Epithelial cell of esophagus (primary cell): ENCODE data around the gene GLP2R.

Experiments
- DNase-seq: peaks from one replicate; pipeline ENCODE4 v3.0.0; 2010; ENCODE audit warnings: low read depth
- H3K4me3 ChIP-seq: 2 replicates; pipeline ENCODE4 v1.5.1; 2011; ENCODE audit warnings: mild to moderate bottlenecking, low read length, control low read depth
- TF ChIP-seq, protein P1 (sequence below): IDR thresholded peaks from 2 replicates; pipeline ENCODE4 v1.5.1; 2011; ENCODE audit warnings: low read depth, mild to moderate bottlenecking, low read length, control low read depth, inconsistent platforms; ENCODE audit not compliant: insufficient read depth; ENCODE audit errors: missing control alignments

Gene GLP2R

DNA sequence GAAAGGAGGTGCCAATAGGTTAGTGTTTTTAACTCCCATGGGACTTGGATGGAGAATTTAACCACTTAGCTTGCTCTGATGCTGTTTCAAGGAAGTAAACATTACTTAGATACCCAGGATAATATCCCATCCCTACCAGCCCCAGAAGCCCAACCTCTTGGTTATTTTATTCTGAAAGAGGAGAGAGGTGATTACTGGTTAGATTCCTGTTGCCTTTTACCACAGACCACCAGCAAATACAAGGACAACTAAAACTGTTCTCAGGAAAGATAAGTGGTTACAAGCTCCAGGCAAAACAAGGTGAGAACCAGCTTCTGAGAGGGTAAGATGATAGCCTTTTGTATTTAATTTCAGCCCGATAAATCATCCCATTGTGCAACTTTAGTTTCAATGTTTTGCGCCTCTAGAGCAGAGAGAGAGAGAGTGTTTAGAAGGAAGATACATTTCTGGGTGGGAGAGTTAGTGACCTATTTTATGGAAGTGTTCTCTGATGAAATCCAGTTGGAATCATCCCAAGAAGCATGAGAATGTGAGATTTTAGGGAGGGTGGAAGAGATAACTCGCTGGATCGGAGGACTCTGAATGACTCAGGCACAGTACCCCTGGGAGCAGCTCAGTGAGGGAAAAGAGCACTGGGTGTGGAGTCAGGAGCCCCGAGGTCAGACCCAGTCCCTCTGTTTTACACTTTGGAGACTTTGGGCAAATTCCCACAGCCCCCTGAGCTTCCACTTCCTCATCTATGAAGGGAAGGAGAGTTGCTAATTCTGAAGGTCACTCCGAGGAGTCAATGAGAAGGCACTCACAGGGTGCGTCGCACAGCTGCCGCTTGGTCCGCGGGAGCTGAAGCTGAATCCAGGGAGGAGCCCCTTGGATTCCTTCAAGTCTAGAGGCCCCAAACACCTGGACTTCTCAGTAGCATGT is 12.1 kb downstream of the GLP2R start:
- H3K4me3 ChIP-seq: no peak overlapping the region
- TF ChIP-seq, protein P1, sequence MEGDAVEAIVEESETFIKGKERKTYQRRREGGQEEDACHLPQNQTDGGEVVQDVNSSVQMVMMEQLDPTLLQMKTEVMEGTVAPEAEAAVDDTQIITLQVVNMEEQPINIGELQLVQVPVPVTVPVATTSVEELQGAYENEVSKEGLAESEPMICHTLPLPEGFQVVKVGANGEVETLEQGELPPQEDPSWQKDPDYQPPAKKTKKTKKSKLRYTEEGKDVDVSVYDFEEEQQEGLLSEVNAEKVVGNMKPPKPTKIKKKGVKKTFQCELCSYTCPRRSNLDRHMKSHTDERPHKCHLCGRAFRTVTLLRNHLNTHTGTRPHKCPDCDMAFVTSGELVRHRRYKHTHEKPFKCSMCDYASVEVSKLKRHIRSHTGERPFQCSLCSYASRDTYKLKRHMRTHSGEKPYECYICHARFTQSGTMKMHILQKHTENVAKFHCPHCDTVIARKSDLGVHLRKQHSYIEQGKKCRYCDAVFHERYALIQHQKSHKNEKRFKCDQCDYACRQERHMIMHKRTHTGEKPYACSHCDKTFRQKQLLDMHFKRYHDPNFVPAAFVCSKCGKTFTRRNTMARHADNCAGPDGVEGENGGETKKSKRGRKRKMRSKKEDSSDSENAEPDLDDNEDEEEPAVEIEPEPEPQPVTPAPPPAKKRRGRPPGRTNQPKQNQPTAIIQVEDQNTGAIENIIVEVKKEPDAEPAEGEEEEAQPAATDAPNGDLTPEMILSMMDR: no peak
- peak; percentile 41 for DNase-seq

DNA sequence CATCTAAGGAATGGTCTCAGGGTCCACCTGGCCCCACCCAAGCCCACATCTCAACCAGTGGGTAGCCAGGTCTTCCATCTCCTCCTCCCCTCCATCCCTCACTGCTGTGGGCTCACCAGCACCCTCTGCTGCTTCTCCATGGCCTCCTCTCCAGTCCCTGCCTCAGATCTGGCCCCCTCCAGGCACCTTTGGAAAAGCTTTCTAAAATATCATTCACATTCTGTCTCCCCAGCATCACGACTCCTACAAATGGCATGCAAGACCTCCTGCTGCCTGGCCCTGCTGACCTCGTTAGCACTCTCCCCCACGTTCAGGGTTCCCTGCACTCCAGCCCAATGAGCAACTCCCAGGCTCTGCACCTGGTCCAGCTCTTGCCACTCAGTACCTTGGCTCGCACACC is 13.7 kb downstream of the GLP2R start:
- DNase-seq: no peak
- H3K4me3 ChIP-seq: no peak overlapping the region
- TF ChIP-seq, protein P1: no peak

DNA sequence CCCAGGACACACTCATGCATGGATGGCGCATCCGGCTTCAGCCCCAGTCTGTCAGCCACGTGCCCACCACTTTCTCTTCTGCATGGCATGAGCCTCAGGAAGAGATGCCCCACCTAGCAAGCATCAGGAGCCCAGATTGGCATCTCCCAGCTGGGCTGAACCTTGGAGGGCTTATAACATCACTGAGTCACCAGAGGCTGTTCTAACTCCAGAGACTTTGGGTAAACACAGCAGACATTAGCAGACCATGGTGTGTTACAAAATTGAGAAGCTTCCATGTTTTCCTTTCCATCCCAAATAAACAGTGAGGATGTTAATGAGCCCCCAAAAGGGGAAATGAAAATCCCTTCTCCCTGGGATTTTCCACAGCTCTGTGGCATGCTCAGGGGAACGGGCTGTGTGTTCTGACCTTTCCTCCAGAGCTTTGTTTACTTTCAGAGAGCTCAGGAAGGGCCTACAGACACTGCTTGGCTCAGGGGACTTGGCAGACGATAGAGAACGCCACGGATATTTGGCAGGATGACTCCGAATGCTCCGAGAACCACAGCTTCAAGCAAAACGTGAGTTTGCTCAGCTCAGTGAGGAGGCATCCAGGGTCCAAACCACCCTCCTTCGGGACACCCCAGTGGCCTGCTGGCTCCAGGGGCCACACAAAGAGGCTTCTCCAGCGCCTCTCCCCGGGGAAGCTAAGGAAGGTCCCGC is 16.5 kb downstream of the GLP2R start:
- TF ChIP-seq, protein P1: no peak

DNA sequence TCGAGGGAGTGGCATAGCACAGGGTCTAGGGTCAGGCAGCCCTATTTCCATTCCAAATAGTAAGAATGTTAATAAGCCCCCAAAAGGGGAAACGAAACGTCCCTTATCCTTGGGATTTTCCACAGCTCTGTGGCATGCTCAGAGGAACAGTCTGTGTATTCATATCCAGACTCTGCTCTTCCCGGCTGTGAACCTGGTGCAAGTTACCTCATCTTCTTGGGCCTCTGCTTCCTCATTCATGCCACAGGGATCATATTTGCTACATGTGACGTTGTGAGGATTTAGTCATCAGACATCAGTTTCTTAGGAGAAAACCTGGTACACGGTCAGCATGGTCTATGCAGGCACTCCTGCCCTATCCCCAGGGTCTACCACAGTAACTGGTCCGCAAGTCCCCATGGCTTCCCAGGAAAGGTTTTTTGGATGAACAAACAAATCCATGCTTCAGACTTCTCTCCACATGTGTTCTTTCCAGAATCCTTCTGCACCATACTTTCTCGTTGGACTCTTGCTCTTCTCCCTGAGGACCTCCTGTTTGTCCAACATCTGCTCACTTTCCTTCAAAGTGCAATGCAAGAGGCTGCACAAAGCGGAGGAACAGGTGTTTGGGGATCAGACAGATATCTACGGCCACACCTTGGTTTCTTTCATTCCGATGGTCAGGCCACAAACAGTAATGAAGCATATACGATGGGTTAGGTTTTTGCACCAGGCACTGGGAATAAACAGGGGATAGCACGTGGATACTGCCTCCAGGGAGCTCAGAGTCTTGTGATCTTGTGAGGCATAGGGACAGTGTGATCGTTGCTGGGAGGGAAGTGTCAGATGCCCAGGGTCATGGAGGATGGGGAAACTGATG is 17.7 kb downstream of the GLP2R start:
- H3K4me3 ChIP-seq: no peak overlapping the region
- TF ChIP-seq, protein P1: no peak
- DNase-seq: peak; percentile 19

More for the DNA sequence above, 16.5 kb downstream of the GLP2R start:
- no peak for DNase-seq
- no peak overlapping the region for H3K4me3 ChIP-seq

DNA sequence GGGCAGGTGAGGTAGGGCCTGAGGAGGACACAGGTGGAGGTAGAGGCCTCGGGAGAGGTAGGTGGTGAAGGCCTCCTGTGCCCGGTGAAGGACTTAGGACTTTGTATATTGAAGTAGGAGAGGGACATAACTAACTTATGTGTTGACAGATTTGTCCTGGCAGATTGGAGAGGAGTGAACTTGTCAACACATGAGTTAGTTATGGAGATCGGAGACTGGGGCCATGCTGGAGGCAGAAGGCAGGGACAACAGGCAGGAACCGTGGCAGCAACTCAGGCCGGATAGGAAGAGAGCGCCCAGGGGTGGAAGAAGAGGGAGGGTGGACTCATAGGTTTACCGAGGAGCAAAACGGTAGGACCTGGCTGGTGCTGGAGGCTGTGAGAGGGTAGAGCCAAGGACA is 18.4 kb downstream of the GLP2R start:
- TF ChIP-seq, protein P1: no peak
- no peak for DNase-seq
- H3K4me3 ChIP-seq: no peak overlapping the region

DNA sequence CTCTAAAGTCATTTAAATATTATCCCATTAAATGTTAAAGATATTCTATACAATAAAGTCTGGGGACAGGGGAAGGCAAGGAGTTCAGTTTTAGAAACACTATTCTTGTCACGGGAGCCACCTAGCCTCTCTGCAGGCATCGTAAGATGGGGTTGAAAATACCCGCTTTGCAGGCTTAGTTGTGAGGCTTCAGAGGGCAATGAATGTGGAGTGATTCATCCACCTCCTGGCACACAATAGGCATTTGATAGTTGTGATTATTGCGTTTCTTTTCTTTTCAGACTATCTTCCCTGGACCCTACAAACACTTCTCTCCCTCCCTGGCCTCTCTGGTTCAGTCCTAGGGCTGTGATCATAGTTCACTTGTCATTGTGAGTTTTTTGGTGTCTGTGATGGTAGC is 19.6 kb downstream of the GLP2R start:
- no peak overlapping the region for H3K4me3 ChIP-seq
- DNase-seq: peak; percentile 14
- TF ChIP-seq, protein P1: no peak
